Measurements from ENCODE around the gene DGCR8.

The DGCR8 gene

GRCh38 chr22:20090730-20091240 lies 10.7 kb downstream of the DGCR8 start:
- ATAC-seq (no peak), DNase-seq (no peak)

- no peak for ATAC-seq
- no peak for DNase-seq
Measured at GRCh38 chr22:20091690-20092476, 11.8 kb downstream of the DGCR8 start.

- DNase-seq (no peak), ATAC-seq (no peak)
Measured at GRCh38 chr22:20092477-20092854, 12.4 kb downstream of the DGCR8 start.

DNA sequence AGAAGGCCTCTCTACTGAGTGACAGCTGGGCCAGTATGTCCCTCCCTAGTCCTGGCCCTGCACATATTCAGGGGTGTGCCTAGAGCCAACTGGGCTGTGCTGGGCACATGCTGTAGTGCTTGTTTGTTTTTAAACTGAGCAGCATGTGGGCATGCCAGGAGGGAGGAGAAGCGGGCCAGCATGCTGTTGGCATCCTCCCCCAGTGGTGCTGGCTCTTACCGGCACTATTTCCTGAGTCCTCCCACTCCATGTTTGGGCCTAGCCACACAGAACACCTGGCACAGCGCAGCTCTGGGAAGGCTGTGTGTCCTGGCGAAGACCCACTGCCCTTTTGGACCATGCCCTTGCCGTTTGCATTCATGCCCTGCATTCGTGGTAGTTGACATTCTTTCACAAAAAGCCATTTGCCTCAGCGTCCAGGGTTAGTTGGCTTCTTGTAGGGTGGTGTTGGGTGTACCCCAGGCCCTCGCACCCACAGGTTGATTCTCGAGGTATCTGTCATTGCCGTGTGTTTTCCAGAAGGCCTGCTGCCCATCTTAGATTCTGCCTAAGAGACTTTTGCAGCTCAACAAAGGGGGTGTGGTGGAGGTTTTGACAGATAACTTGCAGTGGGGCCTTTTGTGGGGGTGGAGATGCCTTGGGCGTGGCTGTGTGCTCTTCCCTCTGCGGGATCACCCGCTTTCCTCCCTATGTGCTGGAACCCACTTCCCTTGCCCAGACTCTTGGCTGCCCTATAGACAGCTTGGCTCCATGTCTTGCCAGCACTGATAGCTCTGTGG lies 13.6 kb downstream of the DGCR8 start:
- DNase-seq (no peak), ATAC-seq (no peak)

- no peak for ATAC-seq
- DNase-seq, result no peak
Measured at GRCh38 chr22:20094197-20094807, 14.3 kb downstream of the DGCR8 start.

DNA sequence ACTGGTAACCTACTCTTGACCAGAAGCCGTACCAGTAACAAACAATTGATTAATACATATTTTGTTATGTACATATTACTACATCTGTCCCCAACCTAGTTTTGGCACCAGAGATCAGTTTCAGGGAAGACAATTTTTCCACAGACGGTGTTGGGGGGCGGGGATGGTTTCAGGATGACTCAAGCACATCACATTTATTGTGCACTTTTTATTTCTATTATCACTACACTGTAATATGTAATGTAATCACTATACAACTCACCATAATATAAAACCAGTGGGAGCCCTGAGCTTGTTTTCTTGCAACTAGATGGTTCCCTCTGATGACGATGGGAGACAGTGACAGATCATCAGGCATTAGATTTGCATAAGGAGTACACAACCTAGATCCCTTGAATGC lies 15.5 kb downstream of the DGCR8 start:
- ATAC-seq (peak; percentile 16), DNase-seq (no peak)

DNA sequence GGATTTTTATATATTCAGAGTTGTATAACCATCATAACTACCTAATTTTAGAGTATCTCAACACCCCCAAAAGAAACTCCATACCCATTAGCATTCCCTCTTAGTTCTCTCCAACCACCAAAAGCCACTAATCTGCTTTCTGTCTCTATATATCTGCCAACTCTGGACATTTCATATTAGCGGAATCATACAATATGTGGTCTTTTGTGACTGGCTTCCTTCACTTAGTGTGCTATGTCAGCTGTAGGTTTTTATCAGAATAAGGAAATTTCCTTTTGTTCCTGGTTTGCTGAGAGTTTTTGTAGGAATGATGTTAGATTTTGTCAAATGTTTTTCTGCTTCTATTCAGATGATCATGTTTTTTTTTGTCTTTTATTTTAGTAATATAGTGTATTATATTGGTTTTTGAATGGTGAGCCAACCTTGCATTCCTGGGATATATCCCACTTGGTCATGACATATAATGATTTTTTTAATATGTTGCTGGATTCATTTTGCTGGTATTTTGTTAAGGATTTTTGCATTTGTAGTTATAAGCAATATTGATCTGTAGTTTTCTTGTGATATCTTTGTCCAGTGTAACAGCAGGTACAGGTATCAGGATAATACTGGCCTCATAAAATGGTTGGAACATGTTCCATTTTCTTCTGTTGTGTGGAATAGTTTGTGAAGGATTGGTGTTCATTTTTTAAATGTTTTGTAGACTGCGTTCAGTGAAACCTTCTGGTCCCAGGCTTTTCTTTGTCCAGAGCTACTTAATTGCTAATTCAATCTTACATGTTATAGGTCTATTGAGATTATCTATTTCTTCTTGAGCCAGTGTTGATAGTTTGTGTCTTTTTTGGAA lies 16.8 kb downstream of the DGCR8 start:
- ATAC-seq, result no peak

DNA sequence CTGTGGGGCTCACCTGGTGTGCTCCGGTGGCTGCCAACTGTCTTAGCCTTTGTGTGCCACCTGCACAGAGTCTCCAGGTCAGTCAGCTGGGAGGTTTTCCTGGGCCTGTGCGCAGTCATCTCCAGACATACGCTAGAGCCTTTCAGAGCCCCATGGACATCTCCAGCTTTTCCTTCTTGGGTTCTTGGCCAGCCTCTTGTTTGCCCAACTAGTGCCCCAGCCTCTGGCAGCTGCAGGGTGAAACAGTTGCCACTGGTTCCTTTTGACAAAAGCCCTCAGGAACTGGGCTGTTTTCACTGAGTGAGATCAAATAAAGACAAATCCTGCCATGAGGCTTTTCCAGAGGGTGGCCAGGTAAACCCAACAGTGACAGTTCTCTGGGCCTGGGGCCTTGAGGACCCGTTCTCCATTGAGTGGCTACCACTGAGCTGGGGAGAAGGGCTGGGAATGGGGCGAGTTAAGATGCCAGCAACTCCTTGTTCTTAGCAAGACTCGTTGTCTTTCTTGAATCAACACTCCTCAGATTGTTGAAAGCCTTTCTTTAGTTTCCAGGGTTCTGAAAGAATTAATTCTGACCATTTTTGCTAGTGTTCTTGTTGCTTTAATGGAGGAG lies 19.2 kb downstream of the DGCR8 start:
- DNase-seq, result no peak

More for the DNA sequence above, 16.8 kb downstream of the DGCR8 start:
- no peak for DNase-seq

DNA sequence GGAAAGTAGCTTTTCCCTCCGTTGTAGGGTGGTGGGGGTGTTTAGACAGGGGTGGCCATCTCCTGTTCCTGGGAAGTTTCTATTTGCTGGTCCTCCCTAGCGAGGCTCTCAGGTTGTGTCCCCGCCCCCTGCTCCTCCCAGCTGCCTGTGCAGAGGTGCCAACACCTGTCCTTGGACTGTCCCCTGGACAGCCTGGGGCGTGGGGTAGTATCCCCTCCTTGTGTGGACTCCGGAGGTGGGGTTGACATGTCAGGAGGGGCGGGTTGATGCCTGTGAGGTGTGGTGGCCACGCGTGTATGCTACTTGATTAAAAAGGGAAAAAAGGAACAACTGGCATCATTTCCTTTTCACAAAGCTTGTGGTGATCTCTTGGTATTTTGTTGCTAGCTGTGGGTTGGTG lies 21.6 kb downstream of the DGCR8 start:
- ATAC-seq, result no peak
- DNase-seq, result no peak

More for the DNA sequence above, 19.2 kb downstream of the DGCR8 start:
- no peak for ATAC-seq

GRCh38 chr22:20102203-20102780 lies 22.3 kb downstream of the DGCR8 start:
- no peak for ATAC-seq
- DNase-seq, result no peak

DNA sequence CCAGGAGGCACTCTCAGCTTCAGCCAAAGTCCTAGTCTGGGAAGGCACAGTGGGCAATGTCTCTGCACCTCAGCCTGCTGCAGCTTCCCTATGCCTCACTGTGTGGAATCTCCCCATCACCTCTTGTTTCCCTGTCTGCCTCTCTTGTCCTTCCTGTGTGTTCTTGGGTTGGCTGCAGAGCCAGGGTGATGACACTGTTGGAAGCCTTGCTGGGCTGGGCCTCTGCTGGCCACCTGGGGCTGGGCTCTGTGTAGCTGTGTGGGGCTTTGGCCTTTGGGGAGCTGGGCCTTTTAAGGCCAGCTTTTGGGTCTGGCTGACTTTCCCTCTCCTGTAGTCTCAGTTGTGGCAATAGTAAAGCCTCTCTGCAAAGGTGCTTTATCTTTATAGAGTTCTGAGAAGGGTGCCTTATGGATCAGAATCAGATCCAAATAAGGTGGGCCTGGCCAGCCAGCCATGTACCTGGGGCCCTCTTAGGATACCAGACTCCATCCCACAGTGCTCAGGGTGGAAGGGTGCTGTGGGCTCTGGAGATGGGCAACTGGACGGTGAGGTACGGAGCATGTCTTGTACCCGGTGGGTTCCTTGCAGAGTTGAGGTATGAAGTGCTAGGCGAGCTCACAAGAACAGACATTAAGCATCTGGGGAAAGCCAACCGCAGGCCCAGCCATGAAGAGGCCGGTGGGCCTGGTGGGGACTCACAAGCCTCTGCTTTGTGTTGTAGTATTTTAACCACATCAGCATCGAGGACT lies 25.6 kb downstream of the DGCR8 start:
- ATAC-seq (no peak), DNase-seq (no peak)

DNA sequence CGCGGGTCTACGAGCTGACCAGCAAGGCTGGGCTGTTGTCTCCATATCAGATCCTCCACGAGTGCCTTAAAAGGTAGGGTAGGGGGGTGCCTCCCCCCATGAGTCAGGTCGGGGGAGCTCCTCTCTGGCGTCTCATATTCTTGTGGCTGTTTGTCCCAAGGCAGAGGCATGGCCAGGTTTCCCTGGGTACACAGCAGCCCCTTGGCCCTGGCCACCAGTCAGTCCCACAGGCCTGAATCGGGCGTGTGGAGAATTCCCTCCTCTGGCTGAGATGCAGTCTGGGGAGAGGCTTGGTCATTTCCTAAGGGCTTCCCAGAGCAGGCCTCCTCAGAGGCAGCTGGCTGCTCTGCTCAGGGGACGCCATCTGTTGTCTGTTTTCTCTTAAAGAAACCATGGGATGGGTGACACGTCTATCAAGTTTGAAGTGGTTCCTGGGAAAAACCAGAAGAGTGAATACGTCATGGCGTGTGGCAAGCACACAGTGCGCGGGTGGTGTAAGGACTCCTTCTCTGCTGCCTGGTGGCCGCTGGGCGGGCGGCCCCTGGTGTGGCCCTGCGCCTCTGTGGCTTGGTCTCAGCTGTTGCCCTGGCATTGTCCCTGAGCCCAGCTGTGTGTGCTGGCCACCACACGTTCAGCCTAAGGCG lies 26.3 kb downstream of the DGCR8 start:
- ATAC-seq (no peak), DNase-seq (no peak)

DNA sequence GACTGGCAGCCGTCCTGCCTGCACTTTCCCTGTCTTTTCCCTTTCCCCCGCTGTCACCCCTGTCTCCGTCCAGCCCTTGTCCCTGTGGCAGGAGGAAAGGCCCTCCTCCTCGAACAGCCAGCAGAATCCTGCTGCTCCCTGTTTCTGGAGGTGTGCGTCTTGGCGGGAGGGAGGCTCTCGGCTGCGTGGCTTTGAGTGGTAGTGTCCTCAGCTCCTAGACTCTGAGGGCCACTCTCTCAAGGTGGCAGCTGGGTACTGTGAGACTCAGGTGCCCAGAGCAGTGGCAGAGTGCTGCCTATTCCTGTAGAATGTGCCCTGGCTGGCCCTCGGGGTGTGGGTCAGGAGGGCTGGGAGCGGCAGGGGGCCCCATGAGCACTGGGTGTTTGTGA lies 26.8 kb downstream of the DGCR8 start:
- ATAC-seq, result no peak
- no peak for DNase-seq

DNA sequence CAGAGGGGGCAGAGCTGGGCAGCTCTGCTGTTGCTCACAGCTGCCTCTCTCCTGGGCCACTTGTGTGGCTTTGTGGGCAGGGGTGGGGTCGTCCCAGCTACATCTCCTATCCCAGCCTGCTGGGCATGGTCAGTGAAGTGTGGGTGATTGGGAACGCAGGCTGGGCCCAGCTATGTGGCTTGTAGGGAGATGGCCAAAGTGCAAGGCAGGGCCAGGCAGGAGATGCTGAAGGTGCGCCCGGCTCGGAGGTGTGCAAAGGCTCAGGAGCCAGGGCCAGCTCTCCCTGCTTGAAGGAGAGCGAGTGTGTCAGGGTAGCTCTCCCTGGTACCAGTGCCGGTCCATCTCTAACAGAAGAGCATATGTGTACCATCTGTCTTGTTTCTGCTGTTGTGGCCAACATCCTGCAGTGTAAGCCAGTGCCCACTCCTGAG lies 27.4 kb downstream of the DGCR8 start:
- DNase-seq, result no peak

GRCh38 chr22:20107951-20108756 lies 28.1 kb downstream of the DGCR8 start:
- no peak for ATAC-seq
- DNase-seq, result no peak

More for the DNA sequence above, 27.4 kb downstream of the DGCR8 start:
- ATAC-seq, result no peak

DNA sequence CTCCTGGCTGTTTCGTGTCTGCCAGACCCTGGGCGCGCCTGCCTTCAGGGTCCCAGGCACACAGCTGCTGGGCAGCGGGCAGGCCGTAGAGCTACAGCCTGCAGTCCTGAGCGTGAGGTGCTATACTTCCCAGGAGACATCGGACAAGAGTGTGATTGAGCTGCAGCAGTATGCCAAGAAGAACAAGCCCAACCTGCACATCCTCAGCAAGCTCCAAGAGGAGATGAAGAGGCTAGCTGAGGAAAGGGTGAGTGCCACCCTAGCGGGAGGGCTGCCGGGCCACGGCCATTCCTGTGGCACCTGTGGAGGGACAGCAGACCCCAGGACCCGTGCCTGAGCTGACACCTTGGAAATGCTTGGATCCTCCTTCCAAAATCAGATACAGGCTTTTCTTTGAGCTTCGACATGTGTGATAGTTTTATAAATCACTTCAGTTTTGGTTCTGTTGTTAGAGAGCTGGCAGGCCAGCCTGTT lies 28.8 kb downstream of the DGCR8 start:
- ATAC-seq (no peak), DNase-seq (no peak)

DNA sequence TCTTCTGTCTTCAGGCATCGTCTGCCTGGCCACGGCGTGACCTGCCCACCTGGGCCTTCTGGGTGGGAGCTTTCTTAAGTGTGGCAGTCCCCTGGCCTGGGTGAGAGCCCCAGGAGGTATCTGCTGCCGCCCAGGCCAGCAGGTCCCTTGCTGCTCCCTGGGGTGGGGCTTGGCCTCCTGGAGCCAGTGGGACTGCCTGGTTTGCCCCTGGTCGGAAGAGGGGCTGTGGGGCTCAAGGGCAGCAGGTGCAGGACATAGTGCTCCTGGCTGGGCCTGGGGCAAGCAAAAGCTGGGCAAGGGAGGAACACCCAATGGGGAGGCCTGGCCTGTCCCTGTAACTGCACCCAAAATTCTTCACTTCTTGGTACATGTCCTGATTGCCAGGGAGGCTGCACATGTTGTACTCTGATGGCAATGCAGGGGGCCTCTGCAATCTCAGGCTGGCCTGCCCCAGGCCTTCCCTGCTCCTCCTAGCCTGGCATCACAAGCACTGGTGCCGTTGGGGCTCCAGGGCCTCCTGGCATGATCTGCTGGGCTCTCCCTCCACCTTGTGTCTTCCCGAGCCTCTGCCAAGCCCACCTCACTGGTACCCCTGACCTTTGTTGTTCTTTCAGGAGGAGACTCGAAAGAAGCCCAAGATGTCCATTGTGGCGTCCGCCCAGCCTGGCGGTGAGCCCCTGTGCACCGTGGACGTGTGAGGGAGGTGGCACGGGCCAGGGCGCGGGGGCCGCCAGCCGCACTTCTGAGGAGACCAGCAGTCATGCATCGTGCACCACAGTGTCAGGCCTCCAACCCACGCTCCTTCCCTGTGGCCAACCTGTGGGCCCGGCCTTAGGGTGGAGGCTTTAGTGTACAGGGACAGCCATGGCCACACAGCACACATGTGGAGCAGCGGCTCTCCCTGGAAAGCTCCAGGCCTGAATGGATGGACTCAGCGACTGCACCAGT lies 29.6 kb downstream of the DGCR8 start:
- ATAC-seq (no peak), DNase-seq (no peak)
